ENCODE data around the gene COQ4. TPM values are rescaled to one million over a fixed set of nuclear protein-coding genes. Genes with fewer than 3 reads are reported as not detected.

COQ4 gene
- total and polyA plus RNA-seq, 2 of the 8 experiments (the other 6 are each of a cell fraction or from before 2014, with no cell fraction given) = 32.3 to 58.8 TPM

DNA sequence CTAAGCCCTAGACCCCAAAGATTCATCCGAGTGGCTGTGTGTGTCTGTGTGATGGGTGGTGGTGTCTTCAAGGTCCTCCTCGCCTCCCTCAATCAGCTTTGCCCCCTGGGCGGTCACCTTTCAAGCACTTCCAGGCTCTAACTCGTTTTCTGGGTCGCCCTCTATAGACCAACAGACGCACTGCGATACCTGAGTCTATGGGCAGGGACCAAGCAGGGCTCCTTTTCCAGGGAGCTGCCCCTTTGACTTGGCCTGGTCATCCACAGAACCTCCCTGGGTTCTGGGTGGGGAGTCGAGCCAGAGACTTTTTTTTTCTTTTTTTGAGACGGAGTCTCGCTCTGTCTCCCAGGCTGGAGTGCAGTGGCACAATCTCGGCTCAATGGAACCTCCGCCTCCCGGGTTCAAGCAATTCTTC lies 18.8 kb downstream of the COQ4 start:
- Histone ChIP-seq H2BK120ac (replicated peaks; ENCODE audit: low read depth, low read length) (no peak overlapping the region), H2AFZ (ENCODE audit: low read length) (no peak overlapping the region), H3K4me1 (replicated peaks in 1 of 4; ENCODE audit: control insufficient read depth in 3 of 4, insufficient read depth in 4 of 4, low read length in 3 of 4) (peaks cover 0 to 2% (median 0%) of the 10 kb centered on the region in 4 experiments; a peak in 2 of 7 replicates), H2AK5ac (ENCODE audit: low read depth, low read length) (no peak overlapping the region), H3K56ac (replicated peaks; ENCODE audit: insufficient read length, low read depth, low read length) (no peak overlapping the region), H3K36me3 (ENCODE audit: control insufficient read depth in 2 of 4, insufficient read depth in 4 of 4, low read length in 3 of 4) (peaks cover 0 to 4% (median 2%) of the 10 kb centered on the region in 4 experiments; a peak in 2 of 8 replicates), H4K91ac (replicated peaks; ENCODE audit: insufficient read length, low read length) (no peak overlapping the region), H3K4me2 (ENCODE audit: insufficient read depth in 1 of 2, low read depth in 2 of 2, low read length in 2 of 2) (peak overlapping the region; percentile 55 to 95), H4K8ac (ENCODE audit: extremely low read depth, insufficient read depth, low read length) (no peak overlapping the region), H3K79me2 (ENCODE audit: control insufficient read depth in 1 of 2, insufficient read depth in 2 of 2, low read length in 2 of 2) (no peaks in the 10 kb centered on the region), H3K23ac (ENCODE audit: insufficient read length) (no peak overlapping the region), H2BK20ac (ENCODE audit: low read length) (no peak overlapping the region), H3K9me3 (ENCODE audit: insufficient read depth in 2 of 2, low read depth in 1 of 2, low read length in 1 of 2) (no peaks in the 10 kb centered on the region), H3K23me2 (ENCODE audit: low read depth, low read length) (peaks cover 5% of the 10 kb centered on the region; the same call in 1 of the 2 replicates), H3K4me3 (ENCODE audit: extremely low read depth in 1 of 4, insufficient read depth in 2 of 4, low read depth in 3 of 4, low read length in 4 of 4) (peak overlapping the region; percentile 60 to 90 (median 76); a peak in 7 of 8 replicates), H3K9ac (replicated peaks in 1 of 4; ENCODE audit: extremely low read depth in 1 of 4, low read depth in 3 of 4, low read length in 3 of 4) (no peak overlapping the region), H3K4ac (replicated peaks; ENCODE audit: insufficient read length, low read depth, low read length) (no peak overlapping the region), H4K20me1 (replicated peaks in 1 of 2; ENCODE audit: control insufficient read depth in 1 of 2, insufficient read depth in 2 of 2, low read length in 2 of 2) (peaks cover 0 to 2% of the 10 kb centered on the region in 2 experiments), H2BK12ac (ENCODE audit: low read depth, low read length) (no peak overlapping the region), H3K14ac (ENCODE audit: insufficient read length) (no peak overlapping the region), H2BK15ac (ENCODE audit: low read length) (no peak overlapping the region), H3K27me3 (replicated peaks in 1 of 4; ENCODE audit: control insufficient read depth in 3 of 4, extremely low read depth in 1 of 4, insufficient read depth in 3 of 4, low read length in 3 of 4) (no peaks in the 10 kb centered on the region), H3K27ac (ENCODE audit: low read depth, low read length) (no peak overlapping the region), H2BK5ac (ENCODE audit: low read depth, low read length) (no peak overlapping the region), H3K79me1 (ENCODE audit: low read depth, low read length) (no peaks in the 10 kb centered on the region), H3K18ac (ENCODE audit: extremely low read depth, low read length) (no peak overlapping the region), H4K5ac (ENCODE audit: insufficient read length, low read depth, low read length) (no peak overlapping the region)
- peak in 1 of 2 experiments; percentile 85 for DNase-seq (ENCODE audit: low read depth in 1 of 2, low spot score in 2 of 2)
- ChIA-PET CTCF (ENCODE audit: partially characterized antibody) (interaction anchor here (0.6 to 8.7 kb wide), 41 partner anchors 9 to 603 kb away, joined by 3 to 127 read pairs (median 5); partner anchors contain the start of gene URM1), POLR2A (ENCODE audit: partially characterized antibody) (interaction anchor here (0.7 to 1.5 kb wide), 14 partner anchors 8 to 211 kb away, joined by 3 to 6 read pairs (median 4); no protein-coding TSS in a partner anchor)
- FAIRE-seq = no peak
- 30% methylated on average over 13 of the region's 13 CpGs; no CpG with 5 or more reads in 1 of the 2 experiments for WGBS, 2 experiments (ENCODE audit: extremely low coverage in 1 of 2, insufficient coverage in 1 of 2, insufficient read length in 1 of 2, insufficient replicate concordance in 2 of 2, low coverage in 1 of 2, low lambda C conversion rate in 2 of 2, missing lambda C conversion rate in 1 of 2)
- no peak for TF ChIP-seq RXRA (IDR thresholded peaks at IDR 0.05; ENCODE audit: insufficient read depth, low read depth, low read length)
- TF ChIP-seq SP4 (IDR thresholded peaks at IDR 0.05; ENCODE audit: low read length) = no peak
- TF ChIP-seq ASH2L (IDR thresholded peaks at IDR 0.05; ENCODE audit: low read length) = no peak
- no peak for TF ChIP-seq FOSL1 (IDR thresholded peaks at IDR 0.05; ENCODE audit: insufficient read depth, low read depth, low read length)
- TF ChIP-seq SIX5 (IDR thresholded peaks at IDR 0.05; ENCODE audit: low read depth, low read length) = no peak
- 0 out of 2 replicates have a peak, but pooled peaks have one; percentile 20 for TF ChIP-seq CREB1 (IDR thresholded peaks at IDR 0.05)
- no peak for TF ChIP-seq NRF1 (IDR thresholded peaks at IDR 0.05; ENCODE audit: low read depth, low read length)
- peak; percentile 65 to 81 (median 76) for TF ChIP-seq CTCF (IDR thresholded peaks at IDR 0.05; ENCODE audit: control extremely low read depth in 1 of 3, insufficient read depth in 1 of 3, low read depth in 1 of 3, low read length in 3 of 3)
- TF ChIP-seq, protein P1, sequence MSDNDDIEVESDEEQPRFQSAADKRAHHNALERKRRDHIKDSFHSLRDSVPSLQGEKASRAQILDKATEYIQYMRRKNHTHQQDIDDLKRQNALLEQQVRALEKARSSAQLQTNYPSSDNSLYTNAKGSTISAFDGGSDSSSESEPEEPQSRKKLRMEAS (IDR thresholded peaks at IDR 0.05) = 0 out of 2 replicates have a peak, but pooled peaks have one; percentile 30
- TF ChIP-seq SUZ12 (IDR thresholded peaks at IDR 0.05; ENCODE audit: low read length) = no peak
- TF ChIP-seq RBBP5 (IDR thresholded peaks at IDR 0.05; ENCODE audit: borderline replicate concordance, low read depth, low read length) = no peak
